Fibroblast of the conjunctiva (primary cell): ENCODE results near the gene GPR141.

Experiments used
- DNase-seq: peaks from one replicate; pipeline ENCODE4 v3.0.0-alpha.2; 2010; ENCODE audit warnings: low read depth

The GPR141 gene

GRCh38 chr7:37784015-37784414, 100.4 kb downstream of the GPR141 start:
- no peak for DNase-seq

DNA sequence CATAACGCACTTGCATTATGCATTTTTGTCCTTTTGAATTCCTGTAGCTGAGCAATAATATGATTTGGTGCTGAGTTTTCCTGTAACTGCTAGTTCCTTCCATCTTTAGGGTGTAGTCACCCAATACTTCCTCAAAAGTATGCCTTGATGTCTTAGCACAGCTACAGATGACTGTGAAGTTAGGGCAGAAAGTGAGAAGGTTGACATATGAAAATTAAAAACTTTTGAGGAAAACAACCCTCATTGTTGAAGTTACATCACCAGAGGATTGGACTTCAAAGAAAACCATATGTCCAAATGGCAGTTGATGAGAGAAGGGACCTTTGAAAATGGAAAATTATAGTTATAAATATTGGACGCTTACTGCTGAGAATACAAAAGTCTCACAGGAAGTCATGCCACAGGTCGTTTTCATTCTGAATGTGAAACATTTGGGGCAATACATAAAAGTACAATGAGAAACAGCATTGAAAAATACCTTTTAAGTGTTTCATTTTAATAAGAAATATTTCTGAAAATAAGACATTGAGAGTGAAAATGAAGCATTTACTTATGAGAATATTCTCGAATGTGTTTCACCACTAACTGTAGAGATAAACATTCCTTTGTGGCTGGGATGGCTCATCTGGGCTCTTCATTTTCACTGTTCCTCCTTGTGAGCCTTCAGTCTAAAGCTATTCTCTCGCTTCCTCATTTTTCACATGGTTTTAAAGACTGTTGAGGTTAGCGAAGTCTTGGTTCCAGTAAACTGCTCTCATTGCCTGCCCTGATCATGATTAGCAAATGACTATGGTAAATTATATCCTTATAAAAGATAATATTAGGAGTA, 103.4 kb downstream of the GPR141 start:
- DNase-seq = no peak
